ENCODE results near the gene NUDT22.

Gene NUDT22

GRCh38 chr11:64192434-64192833, 33.6 kb upstream of the NUDT22 start:
- H3K9ac ChIP-seq (ENCODE audit: low read length): no peak overlapping the region
- no peak overlapping the region for H4K5ac ChIP-seq (ENCODE audit: low read length)
- DNase-seq: no peak
- no peak overlapping the region for H3K23ac ChIP-seq (ENCODE audit: low read length)
- no peak overlapping the region for H2BK15ac ChIP-seq (replicated peaks; ENCODE audit: low read depth)
- peaks cover 28% of the 10 kb centered on the region for H3K79me2 ChIP-seq (ENCODE audit: control insufficient read depth, insufficient read depth, low read length)
- no peak overlapping the region for H3K27ac ChIP-seq (ENCODE audit: low read depth, low read length)
- H3K4me3 ChIP-seq (ENCODE audit: low read length): no peak overlapping the region
- no peak overlapping the region for H2AK5ac ChIP-seq (ENCODE audit: low read length)
- H3K4me1 ChIP-seq (ENCODE audit: control insufficient read depth, low read depth, low read length): no peaks in the 10 kb centered on the region
- no CpG with 5 or more reads among the region's 5 CpGs for WGBS (ENCODE audit: extremely low coverage, insufficient coverage, low lambda C conversion rate)
- H3K4ac ChIP-seq (ENCODE audit: low read depth, low read length): no peak overlapping the region
- no peak overlapping the region for H2BK120ac ChIP-seq (ENCODE audit: low read depth, low read length)
- H3K18ac ChIP-seq (ENCODE audit: low read length): no peak overlapping the region
- no peaks in the 10 kb centered on the region for H3K27me3 ChIP-seq (ENCODE audit: insufficient read depth, low read length, poor library complexity)
- H3K4me2 ChIP-seq (ENCODE audit: low read length): no peak overlapping the region
- H3K36me3 ChIP-seq (ENCODE audit: control insufficient read depth, insufficient read depth, low read length): peaks cover 35% of the 10 kb centered on the region
- no peak overlapping the region for H4K8ac ChIP-seq (ENCODE audit: low read depth, low read length)
- peaks cover 15% of the 10 kb centered on the region for H3K79me1 ChIP-seq (ENCODE audit: low read length)
- no peak overlapping the region for H3K56ac ChIP-seq (ENCODE audit: low read length)
- no peak overlapping the region for H2BK5ac ChIP-seq (ENCODE audit: low read length)

DNA sequence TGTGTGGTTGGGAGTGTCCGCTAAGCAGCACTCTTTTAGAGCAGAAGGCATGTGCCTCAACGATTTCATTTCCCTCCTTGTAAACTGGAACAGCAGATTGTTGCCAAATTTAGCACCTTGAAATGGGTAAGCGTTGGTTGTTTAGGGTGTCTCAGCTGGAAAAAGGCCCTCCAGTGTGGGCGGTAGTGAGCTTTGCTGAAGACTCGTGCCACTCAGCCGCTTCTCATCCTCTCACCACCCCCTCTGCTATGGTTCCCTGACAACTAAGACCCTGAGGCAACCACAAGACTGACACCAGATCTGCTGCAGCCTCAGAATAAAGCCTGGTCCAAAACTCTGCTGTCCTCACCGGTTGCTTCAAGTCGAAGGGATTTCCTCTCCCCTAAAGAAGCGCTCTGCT, 29.4 kb upstream of the NUDT22 start:
- Histone ChIP-seq H3K27ac (ENCODE audit: low read depth, low read length) (no peak overlapping the region), H3K9ac (ENCODE audit: low read length) (no peak overlapping the region), H4K5ac (ENCODE audit: low read length) (no peak overlapping the region), H3K4ac (ENCODE audit: low read depth, low read length) (no peak overlapping the region), H3K4me1 (ENCODE audit: control insufficient read depth, low read depth, low read length) (no peaks in the 10 kb centered on the region), H3K23ac (ENCODE audit: low read length) (no peak overlapping the region), H3K27me3 (ENCODE audit: insufficient read depth, low read length, poor library complexity) (no peaks in the 10 kb centered on the region), H3K56ac (ENCODE audit: low read length) (no peak overlapping the region), H2BK5ac (ENCODE audit: low read length) (no peak overlapping the region), H3K36me3 (ENCODE audit: control insufficient read depth, insufficient read depth, low read length) (peaks cover 43% of the 10 kb centered on the region), H2BK120ac (ENCODE audit: low read depth, low read length) (no peak overlapping the region), H3K79me1 (ENCODE audit: low read length) (peaks cover 12% of the 10 kb centered on the region), H2AK5ac (ENCODE audit: low read length) (no peak overlapping the region), H3K4me3 (ENCODE audit: low read length) (no peak overlapping the region), H3K4me2 (ENCODE audit: low read length) (no peak overlapping the region), H3K79me2 (ENCODE audit: control insufficient read depth, insufficient read depth, low read length) (peaks cover 10% of the 10 kb centered on the region), H2BK15ac (replicated peaks; ENCODE audit: low read depth) (no peak overlapping the region), H3K18ac (ENCODE audit: low read length) (no peak overlapping the region), H4K8ac (ENCODE audit: low read depth, low read length) (no peak overlapping the region)
- no CpG with 5 or more reads among the region's 9 CpGs for WGBS (ENCODE audit: extremely low coverage, insufficient coverage, low lambda C conversion rate)
- DNase-seq: no peak

DNA sequence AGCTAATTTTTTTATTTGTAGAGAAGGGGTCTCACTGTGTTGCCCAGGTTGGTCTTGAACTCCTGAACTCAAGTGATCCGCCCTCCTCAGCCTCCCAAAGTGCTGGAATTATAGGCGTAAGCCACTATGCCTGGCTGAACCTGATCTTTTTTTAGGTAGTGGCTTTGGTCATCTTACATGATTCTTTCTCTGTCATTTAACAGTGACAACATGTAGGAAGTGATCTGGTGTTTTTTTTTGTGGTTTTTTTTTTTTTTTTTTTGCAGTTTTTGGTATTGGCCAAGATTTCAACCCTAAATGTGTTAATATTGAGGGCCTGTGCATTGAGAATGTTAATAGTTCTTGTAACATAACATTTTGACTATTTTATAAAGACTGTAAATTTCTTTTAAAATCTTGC, 27.6 kb upstream of the NUDT22 start:
- Histone ChIP-seq H2BK15ac (replicated peaks; ENCODE audit: low read depth) (no peak overlapping the region), H2AK5ac (ENCODE audit: low read length) (no peak overlapping the region), H3K4me1 (ENCODE audit: control insufficient read depth, low read depth, low read length) (no peaks in the 10 kb centered on the region), H2BK120ac (ENCODE audit: low read depth, low read length) (no peak overlapping the region), H3K18ac (ENCODE audit: low read length) (no peak overlapping the region), H4K5ac (ENCODE audit: low read length) (no peak overlapping the region), H3K79me1 (ENCODE audit: low read length) (peaks cover 3% of the 10 kb centered on the region), H3K56ac (ENCODE audit: low read length) (no peak overlapping the region), H3K27ac (ENCODE audit: low read depth, low read length) (no peak overlapping the region), H3K4me2 (ENCODE audit: low read length) (no peak overlapping the region), H3K27me3 (ENCODE audit: insufficient read depth, low read length, poor library complexity) (no peaks in the 10 kb centered on the region), H2BK5ac (ENCODE audit: low read length) (no peak overlapping the region), H4K8ac (ENCODE audit: low read depth, low read length) (no peak overlapping the region), H3K23ac (ENCODE audit: low read length) (no peak overlapping the region), H3K36me3 (ENCODE audit: control insufficient read depth, insufficient read depth, low read length) (peaks cover 45% of the 10 kb centered on the region), H3K79me2 (ENCODE audit: control insufficient read depth, insufficient read depth, low read length) (no peaks in the 10 kb centered on the region), H3K9ac (ENCODE audit: low read length) (no peak overlapping the region), H3K4ac (ENCODE audit: low read depth, low read length) (no peak overlapping the region), H3K4me3 (ENCODE audit: low read length) (no peak overlapping the region)
- DNase-seq: no peak
- no CpG with 5 or more reads among the region's 2 CpGs for WGBS (ENCODE audit: extremely low coverage, insufficient coverage, low lambda C conversion rate)

DNA sequence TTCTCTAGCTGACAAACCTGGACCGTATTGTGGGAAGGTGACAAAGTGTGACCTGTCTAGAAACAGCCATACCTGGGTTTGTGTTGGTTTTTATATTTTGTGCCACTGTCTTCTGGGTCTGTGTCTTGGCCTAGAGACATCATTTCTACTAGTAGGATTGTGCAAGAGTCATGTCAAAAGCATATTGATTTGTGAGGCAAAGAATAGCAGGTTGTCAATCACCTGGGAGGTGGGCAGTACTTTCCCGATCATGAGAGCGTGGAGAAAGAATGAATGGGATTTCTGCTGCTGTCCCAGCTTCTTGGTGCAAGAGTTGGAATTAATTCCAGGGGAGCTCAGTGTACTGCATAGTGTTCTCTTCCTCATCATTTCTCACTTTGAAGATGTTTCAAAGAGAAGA, 24.5 kb upstream of the NUDT22 start:
- Histone ChIP-seq H3K18ac (ENCODE audit: low read length) (no peak overlapping the region), H3K27ac (ENCODE audit: low read depth, low read length) (no peak overlapping the region), H3K4me1 (ENCODE audit: control insufficient read depth, low read depth, low read length) (no peaks in the 10 kb centered on the region), H2BK120ac (ENCODE audit: low read depth, low read length) (no peak overlapping the region), H3K36me3 (ENCODE audit: control insufficient read depth, insufficient read depth, low read length) (peaks cover 37% of the 10 kb centered on the region), H4K8ac (ENCODE audit: low read depth, low read length) (no peak overlapping the region), H4K5ac (ENCODE audit: low read length) (no peak overlapping the region), H3K9ac (ENCODE audit: low read length) (no peak overlapping the region), H3K4ac (ENCODE audit: low read depth, low read length) (no peak overlapping the region), H3K4me2 (ENCODE audit: low read length) (no peak overlapping the region), H3K4me3 (ENCODE audit: low read length) (no peak overlapping the region), H3K23ac (ENCODE audit: low read length) (no peak overlapping the region), H3K79me1 (ENCODE audit: low read length) (peaks cover 3% of the 10 kb centered on the region), H3K27me3 (ENCODE audit: insufficient read depth, low read length, poor library complexity) (no peaks in the 10 kb centered on the region), H2BK15ac (replicated peaks; ENCODE audit: low read depth) (no peak overlapping the region), H3K79me2 (ENCODE audit: control insufficient read depth, insufficient read depth, low read length) (no peaks in the 10 kb centered on the region), H2AK5ac (ENCODE audit: low read length) (no peak overlapping the region), H2BK5ac (ENCODE audit: low read length) (no peak overlapping the region), H3K56ac (ENCODE audit: low read length) (no peak overlapping the region)
- WGBS (ENCODE audit: extremely low coverage, insufficient coverage, low lambda C conversion rate): no CpG with 5 or more reads among the region's 3 CpGs
- DNase-seq: no peak

DNA sequence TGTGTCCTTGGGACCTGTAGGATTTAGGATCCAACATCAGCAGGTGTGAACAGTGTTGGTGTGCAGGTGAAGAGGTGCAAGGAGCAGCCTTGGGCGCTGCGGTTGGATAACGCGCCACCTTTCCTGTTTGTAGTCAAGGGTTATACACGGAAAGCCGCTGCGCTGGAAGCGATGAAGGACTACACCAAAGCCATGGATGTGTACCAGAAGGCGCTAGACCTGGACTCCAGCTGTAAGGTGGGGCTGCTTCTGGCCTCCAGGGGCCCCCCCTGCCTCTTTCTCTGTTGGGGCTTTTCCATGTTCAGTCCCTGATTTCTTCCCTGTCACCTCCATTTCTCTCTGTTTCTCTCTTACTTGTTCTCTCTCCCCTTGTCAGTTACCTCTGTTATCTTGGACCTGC, 23.1 kb upstream of the NUDT22 start:
- H2BK15ac ChIP-seq (replicated peaks; ENCODE audit: low read depth): no peak overlapping the region
- no peak for DNase-seq
- H2BK5ac ChIP-seq (ENCODE audit: low read length): no peak overlapping the region
- H3K79me2 ChIP-seq (ENCODE audit: control insufficient read depth, insufficient read depth, low read length): no peaks in the 10 kb centered on the region
- peaks cover 3% of the 10 kb centered on the region for H3K79me1 ChIP-seq (ENCODE audit: low read length)
- H3K56ac ChIP-seq (ENCODE audit: low read length): no peak overlapping the region
- no CpG with 5 or more reads among the region's 9 CpGs for WGBS (ENCODE audit: extremely low coverage, insufficient coverage, low lambda C conversion rate)
- no peaks in the 10 kb centered on the region for H3K27me3 ChIP-seq (ENCODE audit: insufficient read depth, low read length, poor library complexity)
- no peak overlapping the region for H3K18ac ChIP-seq (ENCODE audit: low read length)
- no peak overlapping the region for H3K4me3 ChIP-seq (ENCODE audit: low read length)
- H4K8ac ChIP-seq (ENCODE audit: low read depth, low read length): no peak overlapping the region
- H4K5ac ChIP-seq (ENCODE audit: low read length): no peak overlapping the region
- H3K9ac ChIP-seq (ENCODE audit: low read length): no peak overlapping the region
- H3K27ac ChIP-seq (ENCODE audit: low read depth, low read length): no peak overlapping the region
- no peak overlapping the region for H3K23ac ChIP-seq (ENCODE audit: low read length)
- H2BK120ac ChIP-seq (ENCODE audit: low read depth, low read length): no peak overlapping the region
- no peak overlapping the region for H3K4ac ChIP-seq (ENCODE audit: low read depth, low read length)
- no peak overlapping the region for H3K4me2 ChIP-seq (ENCODE audit: low read length)
- no peak overlapping the region for H2AK5ac ChIP-seq (ENCODE audit: low read length)
- no peaks in the 10 kb centered on the region for H3K4me1 ChIP-seq (ENCODE audit: control insufficient read depth, low read depth, low read length)
- peaks cover 30% of the 10 kb centered on the region for H3K36me3 ChIP-seq (ENCODE audit: control insufficient read depth, insufficient read depth, low read length)

- no peak overlapping the region for H3K4ac ChIP-seq (ENCODE audit: low read depth, low read length)
- H3K79me2 ChIP-seq (ENCODE audit: control insufficient read depth, insufficient read depth, low read length): no peaks in the 10 kb centered on the region
- H3K9ac ChIP-seq (ENCODE audit: low read length): no peak overlapping the region
- H3K56ac ChIP-seq (ENCODE audit: low read length): no peak overlapping the region
- no peak overlapping the region for H4K5ac ChIP-seq (ENCODE audit: low read length)
- WGBS (ENCODE audit: extremely low coverage, insufficient coverage, low lambda C conversion rate): no CpG with 5 or more reads among the region's 27 CpGs
- no peak overlapping the region for H3K27ac ChIP-seq (ENCODE audit: low read depth, low read length)
- no peak overlapping the region for H2BK5ac ChIP-seq (ENCODE audit: low read length)
- peaks cover 3% of the 10 kb centered on the region for H3K79me1 ChIP-seq (ENCODE audit: low read length)
- H3K4me2 ChIP-seq (ENCODE audit: low read length): no peak overlapping the region
- H2BK15ac ChIP-seq (replicated peaks; ENCODE audit: low read depth): no peak overlapping the region
- H2BK120ac ChIP-seq (ENCODE audit: low read depth, low read length): no peak overlapping the region
- H3K23ac ChIP-seq (ENCODE audit: low read length): no peak overlapping the region
- H3K4me3 ChIP-seq (ENCODE audit: low read length): no peak overlapping the region
- H3K27me3 ChIP-seq (ENCODE audit: insufficient read depth, low read length, poor library complexity): no peaks in the 10 kb centered on the region
- no peak overlapping the region for H4K8ac ChIP-seq (ENCODE audit: low read depth, low read length)
- H3K4me1 ChIP-seq (ENCODE audit: control insufficient read depth, low read depth, low read length): no peaks in the 10 kb centered on the region
- H3K36me3 ChIP-seq (ENCODE audit: control insufficient read depth, insufficient read depth, low read length): peaks cover 30% of the 10 kb centered on the region
- no peak for DNase-seq
- H3K18ac ChIP-seq (ENCODE audit: low read length): no peak overlapping the region
- no peak overlapping the region for H2AK5ac ChIP-seq (ENCODE audit: low read length)
These were observed 22.5 kb upstream of the NUDT22 start for GRCh38 chr11:64203421-64204079.
